ENCODE results near the gene HDDC3.

HDDC3 gene

GRCh38 chr15:90952901-90953677 lies 20.7 kb upstream of the HDDC3 start:
- peaks cover 55% of the 10 kb centered on the region for H3K36me3 ChIP-seq (ENCODE audit: insufficient read depth, low read length)
- H3K4me1 ChIP-seq (ENCODE audit: insufficient read depth, low read length), result peaks cover 21% of the 10 kb centered on the region
- no peak overlapping the region for H3K4me3 ChIP-seq (ENCODE audit: low read depth in 1 of 2, low read length in 2 of 2)
- H3K27ac ChIP-seq (ENCODE audit: low read depth, low read length), result no peak overlapping the region
- H3K9ac ChIP-seq (ENCODE audit: low read length), result no peak overlapping the region
- H3K27me3 ChIP-seq (ENCODE audit: control insufficient read depth in 1 of 2, insufficient read depth in 2 of 2, low read length in 2 of 2), result no peaks in the 10 kb centered on the region
- H3K9me3 ChIP-seq (ENCODE audit: low read length), result no peaks in the 10 kb centered on the region

DNA sequence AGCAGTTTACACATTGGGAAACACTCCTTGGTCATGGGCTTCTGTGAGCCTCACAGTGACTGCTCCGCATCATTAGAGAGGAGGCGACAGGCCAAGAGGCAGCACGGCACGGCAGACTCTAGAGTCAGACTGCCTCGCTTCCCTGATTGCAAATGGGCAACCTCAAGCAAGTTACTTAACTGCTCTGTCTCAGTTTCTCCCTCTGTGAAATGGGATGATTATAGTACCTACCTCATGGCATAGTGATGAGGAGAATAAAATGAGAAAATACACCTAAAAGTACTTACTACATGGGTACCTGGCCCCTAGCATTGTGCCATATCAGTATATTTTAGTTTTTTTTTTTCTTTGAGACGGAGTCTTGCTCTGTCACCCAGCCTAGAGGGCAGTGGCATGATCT lies 18.3 kb upstream of the HDDC3 start:
- no peak overlapping the region for H3K9ac ChIP-seq (ENCODE audit: low read length)
- H3K27me3 ChIP-seq (ENCODE audit: control insufficient read depth in 1 of 2, insufficient read depth in 2 of 2, low read length in 2 of 2), result no peaks in the 10 kb centered on the region
- H3K36me3 ChIP-seq (ENCODE audit: insufficient read depth, low read length), result peaks cover 73% of the 10 kb centered on the region
- no peak overlapping the region for H3K4me3 ChIP-seq (ENCODE audit: low read depth in 1 of 2, low read length in 2 of 2)
- no peak overlapping the region for H3K27ac ChIP-seq (ENCODE audit: low read depth, low read length)
- H3K9me3 ChIP-seq (ENCODE audit: low read length), result no peaks in the 10 kb centered on the region
- peaks cover 6% of the 10 kb centered on the region for H3K4me1 ChIP-seq (ENCODE audit: insufficient read depth, low read length)

DNA sequence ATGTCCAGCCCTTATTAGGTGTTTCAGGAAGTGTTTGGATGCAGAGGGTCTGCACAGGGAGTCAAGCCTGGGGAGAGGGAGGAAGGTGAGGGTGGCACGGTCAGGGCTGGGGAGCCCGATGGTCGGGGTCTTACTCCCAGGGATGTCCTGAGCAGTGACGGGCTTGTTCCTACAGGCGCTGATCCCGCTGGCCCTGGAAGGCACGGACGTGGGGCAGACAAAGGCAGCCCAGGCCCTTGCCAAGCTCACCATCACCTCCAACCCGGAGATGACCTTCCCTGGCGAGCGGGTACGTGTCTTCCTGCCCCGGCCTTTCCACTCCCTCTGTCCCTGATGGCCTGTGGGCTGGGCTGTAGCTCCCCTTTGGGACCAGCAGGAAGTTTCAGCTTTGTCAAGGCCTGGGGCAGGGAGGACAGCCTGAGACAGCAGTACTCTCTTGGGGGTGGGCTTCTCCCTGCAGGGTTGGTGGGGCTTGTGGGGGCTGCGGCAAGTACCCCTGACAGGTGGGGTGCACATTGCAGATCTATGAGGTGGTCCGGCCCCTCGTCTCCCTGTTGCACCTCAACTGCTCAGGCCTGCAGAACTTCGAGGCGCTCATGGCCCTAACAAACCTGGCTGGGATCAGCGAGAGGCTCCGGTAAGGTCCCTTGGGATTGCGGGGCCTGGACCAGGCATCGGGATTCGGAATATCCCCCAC lies 17.8 kb upstream of the HDDC3 start:
- no peak overlapping the region for H3K27ac ChIP-seq (ENCODE audit: low read depth, low read length)
- no peaks in the 10 kb centered on the region for H3K9me3 ChIP-seq (ENCODE audit: low read length)
- H3K9ac ChIP-seq (ENCODE audit: low read length), result no peak overlapping the region
- peaks cover under 1% of the 10 kb centered on the region for H3K4me1 ChIP-seq (ENCODE audit: insufficient read depth, low read length)
- H3K4me3 ChIP-seq (ENCODE audit: low read depth in 1 of 2, low read length in 2 of 2), result no peak overlapping the region
- H3K36me3 ChIP-seq (ENCODE audit: insufficient read depth, low read length), result peaks cover 74% of the 10 kb centered on the region
- no peaks in the 10 kb centered on the region for H3K27me3 ChIP-seq (ENCODE audit: control insufficient read depth in 1 of 2, insufficient read depth in 2 of 2, low read length in 2 of 2)

DNA sequence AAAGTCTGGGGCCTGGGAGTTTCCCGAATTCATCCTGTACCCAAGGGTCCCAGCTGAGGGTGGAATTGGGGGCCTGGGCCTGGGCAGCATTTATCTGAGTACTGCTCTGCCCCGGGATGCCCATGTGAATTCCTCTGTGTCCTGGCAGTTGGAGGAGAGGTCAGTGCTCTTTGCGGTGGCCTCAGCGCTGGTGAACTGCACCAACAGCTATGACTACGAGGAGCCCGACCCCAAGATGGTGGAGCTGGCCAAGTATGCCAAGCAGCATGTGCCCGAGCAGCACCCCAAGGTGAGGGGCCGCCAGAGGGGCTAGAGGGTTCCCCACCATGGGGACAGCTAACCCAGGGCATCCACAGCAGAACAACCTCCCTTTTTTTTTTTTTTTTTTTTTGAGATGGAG lies 16.2 kb upstream of the HDDC3 start:
- H3K4me1 ChIP-seq (ENCODE audit: insufficient read depth, low read length), result no peaks in the 10 kb centered on the region
- H3K4me3 ChIP-seq (ENCODE audit: low read depth in 1 of 2, low read length in 2 of 2), result no peak overlapping the region
- H3K27me3 ChIP-seq (ENCODE audit: control insufficient read depth in 1 of 2, insufficient read depth in 2 of 2, low read length in 2 of 2), result no peaks in the 10 kb centered on the region
- H3K9me3 ChIP-seq (ENCODE audit: low read length), result no peaks in the 10 kb centered on the region
- peaks cover 84% of the 10 kb centered on the region for H3K36me3 ChIP-seq (ENCODE audit: insufficient read depth, low read length)
- no peak overlapping the region for H3K9ac ChIP-seq (ENCODE audit: low read length)
- no peak overlapping the region for H3K27ac ChIP-seq (ENCODE audit: low read depth, low read length)

- no peaks in the 10 kb centered on the region for H3K4me1 ChIP-seq (ENCODE audit: insufficient read depth, low read length)
- H3K4me3 ChIP-seq (ENCODE audit: low read depth in 1 of 2, low read length in 2 of 2), result no peak overlapping the region
- no peak overlapping the region for H3K9ac ChIP-seq (ENCODE audit: low read length)
- no peak overlapping the region for H3K27ac ChIP-seq (ENCODE audit: low read depth, low read length)
- no peaks in the 10 kb centered on the region for H3K9me3 ChIP-seq (ENCODE audit: low read length)
- peaks cover 84% of the 10 kb centered on the region for H3K36me3 ChIP-seq (ENCODE audit: insufficient read depth, low read length)
- no peaks in the 10 kb centered on the region for H3K27me3 ChIP-seq (ENCODE audit: control insufficient read depth in 1 of 2, insufficient read depth in 2 of 2, low read length in 2 of 2)
Measured at GRCh38 chr15:90947577-90948357, 15.4 kb upstream of the HDDC3 start.

GRCh38 chr15:90946941-90947576 lies 14.7 kb upstream of the HDDC3 start:
- Histone ChIP-seq H3K27me3 (ENCODE audit: control insufficient read depth in 1 of 2, insufficient read depth in 2 of 2, low read length in 2 of 2) (no peaks in the 10 kb centered on the region), H3K36me3 (ENCODE audit: insufficient read depth, low read length) (peaks cover 86% of the 10 kb centered on the region), H3K4me3 (ENCODE audit: low read depth in 1 of 2, low read length in 2 of 2) (no peak overlapping the region), H3K9ac (ENCODE audit: low read length) (no peak overlapping the region), H3K9me3 (ENCODE audit: low read length) (no peaks in the 10 kb centered on the region), H3K27ac (ENCODE audit: low read depth, low read length) (no peak overlapping the region), H3K4me1 (ENCODE audit: insufficient read depth, low read length) (no peaks in the 10 kb centered on the region)

DNA sequence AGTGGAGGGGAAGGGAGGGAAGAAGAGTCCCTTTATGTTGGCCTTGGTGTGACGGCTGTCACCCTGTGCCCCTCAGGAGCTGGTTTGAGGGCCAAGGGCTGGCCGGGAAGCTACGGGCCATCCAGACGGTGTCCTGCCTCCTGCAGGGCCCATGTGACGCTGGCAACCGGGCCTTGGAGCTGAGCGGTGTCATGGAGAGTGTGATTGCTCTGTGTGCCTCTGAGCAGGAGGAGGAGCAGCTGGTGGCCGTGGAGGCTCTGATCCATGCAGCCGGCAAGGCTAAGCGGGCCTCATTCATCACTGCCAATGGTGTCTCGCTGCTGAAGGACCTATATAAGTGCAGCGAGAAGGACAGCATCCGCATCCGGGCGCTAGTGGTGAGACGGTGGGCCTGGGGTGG lies 14.2 kb upstream of the HDDC3 start:
- Histone ChIP-seq H3K4me1 (ENCODE audit: insufficient read depth, low read length) (no peaks in the 10 kb centered on the region), H3K27me3 (ENCODE audit: control insufficient read depth in 1 of 2, insufficient read depth in 2 of 2, low read length in 2 of 2) (no peaks in the 10 kb centered on the region), H3K9me3 (ENCODE audit: low read length) (no peaks in the 10 kb centered on the region), H3K27ac (ENCODE audit: low read depth, low read length) (no peak overlapping the region), H3K36me3 (ENCODE audit: insufficient read depth, low read length) (peaks cover 83% of the 10 kb centered on the region), H3K9ac (ENCODE audit: low read length) (no peak overlapping the region), H3K4me3 (ENCODE audit: low read depth in 1 of 2, low read length in 2 of 2) (no peak overlapping the region)

DNA sequence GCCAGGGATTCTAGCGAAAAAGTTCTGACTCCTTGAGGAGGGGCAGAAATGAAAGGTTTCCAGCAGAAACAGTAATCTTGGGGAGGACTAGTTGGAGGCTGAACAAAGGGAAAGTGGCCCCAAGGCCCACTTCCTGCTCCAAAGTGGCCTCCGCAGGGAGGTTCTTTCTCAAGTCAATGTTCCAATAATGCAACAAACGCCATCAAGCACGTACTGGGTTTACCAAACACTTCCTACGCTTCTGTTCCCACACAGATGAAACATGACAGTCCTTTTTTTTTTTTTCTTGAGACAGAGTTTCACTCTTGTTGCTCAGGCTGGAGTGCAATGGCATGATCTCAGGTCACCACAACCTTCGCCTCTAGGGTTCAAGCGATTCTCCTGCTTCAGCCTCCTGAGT lies 12.7 kb upstream of the HDDC3 start:
- H3K4me1 ChIP-seq (ENCODE audit: insufficient read depth, low read length), result no peaks in the 10 kb centered on the region
- H3K4me3 ChIP-seq (ENCODE audit: low read depth in 1 of 2, low read length in 2 of 2), result no peak overlapping the region
- no peak overlapping the region for H3K27ac ChIP-seq (ENCODE audit: low read depth, low read length)
- no peaks in the 10 kb centered on the region for H3K9me3 ChIP-seq (ENCODE audit: low read length)
- H3K36me3 ChIP-seq (ENCODE audit: insufficient read depth, low read length), result peaks cover 81% of the 10 kb centered on the region
- no peak overlapping the region for H3K9ac ChIP-seq (ENCODE audit: low read length)
- no peaks in the 10 kb centered on the region for H3K27me3 ChIP-seq (ENCODE audit: control insufficient read depth in 1 of 2, insufficient read depth in 2 of 2, low read length in 2 of 2)

GRCh38 chr15:90942354-90943120 lies 10.2 kb upstream of the HDDC3 start:
- H3K27me3 ChIP-seq (ENCODE audit: control insufficient read depth in 1 of 2, insufficient read depth in 2 of 2, low read length in 2 of 2), result no peaks in the 10 kb centered on the region
- no peak overlapping the region for H3K4me3 ChIP-seq (ENCODE audit: low read depth in 1 of 2, low read length in 2 of 2)
- no peak overlapping the region for H3K9ac ChIP-seq (ENCODE audit: low read length)
- peaks cover 75% of the 10 kb centered on the region for H3K36me3 ChIP-seq (ENCODE audit: insufficient read depth, low read length)
- no peak overlapping the region for H3K27ac ChIP-seq (ENCODE audit: low read depth, low read length)
- no peaks in the 10 kb centered on the region for H3K4me1 ChIP-seq (ENCODE audit: insufficient read depth, low read length)
- H3K9me3 ChIP-seq (ENCODE audit: low read length), result no peaks in the 10 kb centered on the region

DNA sequence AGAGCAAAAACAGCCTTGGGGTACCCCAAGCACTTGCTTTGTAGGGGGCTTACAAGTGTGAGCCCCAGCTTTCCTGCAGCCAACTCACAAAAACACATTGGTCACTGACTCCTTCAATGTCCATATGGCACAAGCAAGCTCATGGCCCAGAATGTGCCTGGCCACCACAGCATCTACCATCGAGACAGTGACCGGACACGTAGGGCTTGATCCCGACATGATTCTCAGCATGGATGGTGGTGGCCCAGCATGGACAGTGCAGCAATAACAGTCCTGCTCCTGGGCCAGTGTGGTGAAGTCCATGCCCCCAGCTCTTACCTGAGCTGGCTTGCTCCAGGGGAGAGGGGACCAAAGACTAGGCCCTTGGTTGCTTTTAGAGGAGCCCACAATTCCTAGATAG lies 8.7 kb upstream of the HDDC3 start:
- Histone ChIP-seq H3K9ac (ENCODE audit: low read length) (no peak overlapping the region), H3K27ac (ENCODE audit: low read depth, low read length) (no peak overlapping the region), H3K36me3 (ENCODE audit: insufficient read depth, low read length) (peaks cover 62% of the 10 kb centered on the region)

More for the DNA sequence above, 8.7 kb upstream of the HDDC3 start:
- Histone ChIP-seq H3K9me3 (ENCODE audit: low read length) (no peaks in the 10 kb centered on the region), H3K27me3 (ENCODE audit: control insufficient read depth in 1 of 2, insufficient read depth in 2 of 2, low read length in 2 of 2) (no peaks in the 10 kb centered on the region), H3K4me3 (ENCODE audit: low read depth in 1 of 2, low read length in 2 of 2) (no peak overlapping the region), H3K4me1 (ENCODE audit: insufficient read depth, low read length) (peaks cover 6% of the 10 kb centered on the region)
